ENCODE measurements around the gene DFFB.

The DFFB gene

DNA sequence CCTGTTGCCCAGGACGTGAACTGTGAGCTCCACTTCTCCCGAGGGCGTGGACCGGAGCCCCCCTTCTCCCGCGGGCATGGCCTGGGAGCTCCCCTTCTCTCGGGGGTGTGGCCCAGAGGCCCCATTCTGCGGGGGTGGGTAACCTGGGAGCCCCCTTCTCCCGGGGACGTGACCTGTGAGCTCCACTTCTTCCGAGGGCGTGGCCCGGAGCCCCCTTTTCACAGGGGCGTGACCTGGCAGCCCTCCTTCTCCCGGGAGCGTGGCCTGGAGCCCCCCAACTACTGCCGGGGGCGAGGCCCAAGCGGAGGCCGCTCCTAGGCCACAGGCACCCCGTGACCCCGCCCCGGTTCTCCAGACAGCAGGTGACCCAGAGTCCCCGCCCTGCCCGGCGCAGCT lies 42.5 kb downstream of the DFFB start:
- no peak for DNase-seq

- peak; percentile 98 for DNase-seq
Measured at GRCh38 chr1:3900150-3900968, 43.1 kb downstream of the DFFB start, which contains the start of gene C1orf174. Gene C1orf174 (minus strand): TSS chr1:3900272. CDS start chr1:3900186, 86 bp downstream.

DNA sequence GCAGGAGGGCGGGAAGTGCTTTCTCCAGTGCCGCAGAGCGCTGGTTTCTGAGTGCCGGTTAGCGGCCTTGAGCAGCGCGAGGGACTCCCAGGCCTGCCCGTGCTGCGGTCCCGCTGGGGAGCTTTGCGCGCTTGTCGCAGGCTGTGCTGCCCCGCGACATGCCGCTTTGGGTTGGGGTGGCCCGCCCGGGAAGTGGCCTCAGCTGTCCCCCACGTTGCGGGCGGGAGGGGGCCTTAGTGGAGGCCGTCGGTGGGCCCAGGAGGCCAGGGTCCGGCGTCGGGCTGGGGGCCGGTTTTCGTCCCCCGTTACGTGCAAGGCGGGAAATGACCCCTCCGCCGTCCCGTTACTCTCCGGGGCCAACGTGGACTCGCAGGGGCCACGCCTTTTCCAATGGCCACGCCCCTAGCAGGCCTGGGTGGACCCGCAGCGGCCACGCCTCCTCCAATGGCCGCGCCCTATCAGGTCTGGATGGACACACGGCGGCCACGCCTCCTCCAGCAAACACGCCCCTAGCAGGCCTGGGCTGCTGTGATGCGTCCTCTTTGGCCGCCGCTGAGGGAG lies 43.8 kb downstream of the DFFB start:
- DNase-seq = peak; percentile 92

GRCh38 chr1:3902111-3902511 lies 44.8 kb downstream of the DFFB start:
- no peak for DNase-seq

- no peak for DNase-seq
Measured at GRCh38 chr1:3902571-3903091, 45.4 kb downstream of the DFFB start.

DNA sequence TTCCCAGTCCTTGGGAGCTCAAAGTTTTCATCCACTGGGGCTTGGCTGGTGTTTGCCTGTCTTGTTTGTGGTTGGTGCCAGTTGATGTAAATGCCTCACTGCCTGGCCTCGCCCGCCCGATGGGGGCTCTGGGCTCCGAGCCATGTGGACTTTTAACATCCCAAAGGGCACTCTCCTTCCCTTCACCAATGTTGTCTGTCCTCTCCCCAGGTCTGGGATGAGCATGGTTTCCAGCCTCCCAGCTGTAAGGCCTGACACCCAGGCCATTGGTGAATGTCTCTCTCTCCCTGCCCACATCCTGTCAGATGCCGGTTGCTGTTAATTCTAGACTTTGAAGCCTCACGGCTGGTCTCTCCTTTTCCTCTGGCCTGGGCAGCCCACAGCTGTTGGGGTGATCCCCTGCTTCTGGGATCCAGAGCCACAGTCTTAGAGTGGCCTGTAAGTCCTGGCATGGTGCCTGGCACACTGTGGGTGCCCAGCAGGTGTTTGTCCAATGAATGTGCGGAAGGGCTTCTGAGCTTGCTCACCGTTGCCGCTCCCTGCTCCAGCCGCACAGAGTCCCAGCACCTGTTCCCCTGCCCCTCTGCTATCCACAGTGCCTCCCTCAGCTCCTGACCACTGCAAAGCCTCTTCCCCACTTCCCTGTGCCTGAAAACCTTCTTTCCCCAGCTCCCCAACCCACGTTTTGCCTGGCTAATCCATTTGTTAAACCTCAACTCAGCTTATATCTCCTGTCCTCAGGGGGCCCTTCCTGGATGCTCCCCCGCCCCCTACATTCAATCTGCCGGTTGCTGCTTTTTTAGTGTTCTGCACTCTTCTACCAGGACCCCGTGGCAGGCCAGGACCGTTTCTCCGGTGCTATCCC lies 46.1 kb downstream of the DFFB start:
- peak; percentile 14 for DNase-seq

- no peak for DNase-seq
Measured at GRCh38 chr1:3904006-3904842, 46.9 kb downstream of the DFFB start.

GRCh38 chr1:3904843-3905185 lies 47.5 kb downstream of the DFFB start:
- no peak for DNase-seq

GRCh38 chr1:3905266-3905952 lies 48.1 kb downstream of the DFFB start:
- DNase-seq = no peak

- no peak for DNase-seq
Measured at GRCh38 chr1:3905953-3906671, 48.8 kb downstream of the DFFB start.

DNA sequence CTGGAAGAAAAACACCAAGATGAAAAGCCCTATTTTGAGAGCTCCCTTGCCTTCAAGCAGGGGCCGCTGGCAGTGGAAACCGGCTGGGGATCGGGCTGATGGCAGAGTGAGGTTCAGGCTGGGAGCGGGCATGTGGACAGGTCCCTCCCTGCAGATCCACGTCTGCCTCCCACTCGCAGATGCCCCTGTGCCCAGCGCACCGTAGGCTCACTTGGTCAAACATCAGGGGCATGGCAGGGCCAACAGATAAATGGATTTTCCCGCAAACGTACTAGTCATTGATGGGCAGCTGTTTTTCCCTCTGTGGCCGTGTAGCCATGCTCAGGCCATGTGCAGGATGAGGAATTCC lies 49.4 kb downstream of the DFFB start:
- DNase-seq = no peak

- DNase-seq = no peak
Measured at GRCh38 chr1:3907031-3907534, 49.8 kb downstream of the DFFB start.

- DNase-seq = no peak
Measured at GRCh38 chr1:3907621-3908165, 50.4 kb downstream of the DFFB start.

DNA sequence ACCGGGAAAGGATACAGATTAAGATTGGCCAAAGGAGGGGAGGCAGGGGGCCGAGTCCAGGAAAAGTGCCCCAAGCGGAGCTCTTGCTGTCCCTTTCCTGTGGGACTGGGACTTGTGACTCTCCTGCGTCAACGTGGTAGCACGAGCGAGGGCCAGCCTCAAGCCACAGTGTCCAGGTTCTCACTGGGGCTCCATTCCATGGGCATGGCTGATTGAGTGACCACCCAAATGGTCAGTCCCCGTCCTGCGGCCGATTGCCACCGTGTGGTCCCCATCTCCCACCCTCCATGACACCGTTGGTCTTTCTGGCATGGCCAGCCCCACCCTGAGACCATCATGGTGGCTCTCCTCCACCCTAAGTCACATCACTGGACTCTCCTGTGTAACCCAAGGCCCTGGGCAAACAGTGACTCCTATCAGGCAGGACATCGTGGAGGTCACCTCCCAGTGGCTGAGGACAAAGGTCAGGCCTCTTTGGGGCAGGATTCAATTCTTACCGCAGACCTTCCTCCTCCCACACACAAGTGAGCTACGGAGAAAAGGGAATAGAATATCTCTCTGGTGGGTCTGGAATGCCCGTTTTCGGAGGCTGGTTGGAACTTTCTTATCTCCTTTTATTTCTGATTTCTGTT lies 51.7 kb downstream of the DFFB start:
- DNase-seq = no peak

- no peak for DNase-seq
Measured at GRCh38 chr1:3909615-3910014, 52.3 kb downstream of the DFFB start.

DNA sequence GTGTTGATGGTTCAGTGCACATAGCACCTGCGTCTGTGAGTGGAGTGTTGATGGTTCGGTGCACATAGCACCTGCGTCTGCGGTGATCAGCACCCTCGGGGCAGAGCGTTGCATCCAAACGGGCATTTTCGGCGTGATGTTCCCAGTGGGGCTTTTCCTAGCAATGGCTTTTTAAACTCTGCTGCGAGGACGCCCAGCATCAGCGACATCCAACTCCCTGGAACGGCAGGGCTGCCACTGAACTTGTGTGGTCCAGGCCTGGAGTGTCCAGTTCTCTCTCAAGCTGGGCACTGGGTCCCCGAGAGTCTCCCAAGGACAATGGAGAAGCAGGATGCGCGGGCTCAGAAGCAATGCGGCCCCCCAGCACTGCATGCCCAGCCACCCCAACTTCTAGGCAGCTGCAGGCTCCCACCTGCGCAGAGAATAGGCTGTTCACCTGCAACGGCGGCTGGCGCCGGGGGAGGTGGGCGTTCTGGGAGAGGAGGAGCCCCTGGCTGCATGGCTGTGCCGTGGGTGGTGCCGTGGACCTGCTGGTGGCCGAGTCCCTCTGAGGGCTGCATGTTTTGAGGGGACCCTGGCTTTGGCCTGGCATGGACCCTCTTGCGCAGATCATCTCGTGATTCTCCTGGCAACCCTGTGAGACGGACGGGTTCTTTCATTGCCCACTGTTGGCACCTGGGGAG lies 52.9 kb downstream of the DFFB start:
- no peak for DNase-seq

DNA sequence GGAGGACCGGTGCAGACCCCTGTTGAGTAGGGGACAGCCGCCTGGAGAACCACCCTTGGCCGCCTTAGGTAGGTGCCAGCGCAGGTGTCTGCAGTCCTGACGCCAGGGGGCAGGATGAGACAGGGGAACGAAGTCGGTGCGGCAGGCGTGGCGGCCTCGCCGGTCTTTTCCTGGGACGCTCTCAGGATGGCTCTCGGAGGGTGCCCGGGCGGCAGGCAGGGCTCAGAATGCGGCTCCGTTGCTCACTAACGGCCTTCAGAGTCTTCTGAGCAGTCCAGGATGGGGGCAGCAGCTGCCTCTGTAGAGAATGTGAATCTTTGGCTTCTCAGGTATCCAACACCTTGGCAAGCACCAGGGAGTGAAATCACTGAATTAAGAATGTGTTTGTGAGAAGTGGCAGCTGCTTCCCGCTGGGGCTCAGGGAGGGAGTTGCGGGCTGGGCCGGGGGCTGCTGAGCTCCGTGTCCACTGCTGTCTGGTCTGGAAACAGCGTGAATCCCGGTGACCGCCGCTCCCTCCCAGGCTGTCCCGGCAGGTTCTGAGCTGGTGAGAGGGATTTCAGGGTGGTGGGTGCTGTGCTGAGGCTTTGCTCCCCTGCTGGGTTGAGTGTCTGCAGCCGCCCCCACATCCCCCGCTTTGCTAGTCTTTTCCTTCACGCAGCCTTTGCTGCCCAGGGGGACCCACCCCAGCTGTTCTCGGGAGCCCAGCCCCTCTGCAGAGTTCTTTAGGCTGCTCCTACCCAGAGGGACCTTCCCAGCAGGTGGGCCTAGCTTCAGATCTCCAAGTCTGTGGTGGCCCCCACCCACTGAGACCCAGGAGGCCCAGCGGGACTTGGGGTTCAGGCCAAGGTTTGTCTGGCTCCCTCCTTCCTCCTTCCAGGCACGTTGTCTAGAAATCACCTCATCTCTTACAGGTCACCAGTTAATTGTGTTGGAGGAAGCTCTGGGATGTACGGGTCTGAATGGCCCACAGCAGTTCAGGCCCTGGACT lies 53.9 kb downstream of the DFFB start:
- peak; percentile 65 for DNase-seq
